Measurements from ENCODE around the gene NF1.

- no peak for TF ChIP-seq CTCF (IDR thresholded peaks at IDR 0.05; ENCODE audit: low read depth, low read length)
- TF ChIP-seq POLR2A (IDR thresholded peaks at IDR 0.05; ENCODE audit: extremely low read depth, insufficient read length), result no peak
- TF ChIP-seq MAX (IDR thresholded peaks at IDR 0.05; ENCODE audit: low read depth, low read length), result no peak
These were observed 254.7 kb downstream of the NF1 start for GRCh38 chr17:31349454-31349853.

Measured in NB4 (cell line).